KMS-11 (cell line): ENCODE data around the gene UBE3B.

Source experiments
- H2AFZ ChIP-seq: fragments of 200-600 bp; sonication (generic); 2 replicates; pipeline ENCODE4 v1.6.1; 2016; ENCODE audit warnings: antibody characterized with exemption, mixed run types, low read depth
- H3K27ac ChIP-seq: fragments of 200-600 bp; sonication (generic); 2 replicates; pipeline ENCODE4 v1.6.1; 2016; ENCODE audit warnings: mild to moderate bottlenecking, mixed run types
- H3K27me3 ChIP-seq: fragments of 200-600 bp; sonication (generic); 2 replicates; pipeline ENCODE4 v1.6.1; 2017; ENCODE audit warnings: mild to moderate bottlenecking, low read depth, mixed run types, moderate library complexity; ENCODE audit not compliant: insufficient read depth
- H3K36me3 ChIP-seq: fragments of 200-600 bp; sonication (generic); 2 replicates; pipeline ENCODE4 v1.6.1; 2017; ENCODE audit warnings: mild to moderate bottlenecking, mixed run types; ENCODE audit not compliant: insufficient read depth
- H3K4me1 ChIP-seq: fragments of 200-600 bp; sonication (generic); 2 replicates; pipeline ENCODE4 v1.6.1; 2016; ENCODE audit warnings: mild to moderate bottlenecking, low read depth, mixed run types; ENCODE audit not compliant: poor library complexity, severe bottlenecking
- H3K4me2 ChIP-seq: fragments of 200-600 bp; sonication (generic); 2 replicates; pipeline ENCODE4 v1.7.0; 2016; ENCODE audit warnings: mild to moderate bottlenecking, mixed run types
- H3K4me3 ChIP-seq: fragments of 200-600 bp; sonication (generic); IDR thresholded peaks from 2 replicates; pipeline ENCODE4 v1.6.1; 2017; ENCODE audit warnings: low read depth, low read length, mixed read lengths; ENCODE audit not compliant: insufficient read depth
- H3K79me2 ChIP-seq: fragments of 200-600 bp; sonication (generic); 2 replicates; pipeline ENCODE4 v1.6.1; 2016; ENCODE audit warnings: low read depth, mixed run types; ENCODE audit not compliant: insufficient read depth
- H3K9ac ChIP-seq: fragments of 200-600 bp; sonication (generic); 2 replicates; pipeline ENCODE4 v1.6.1; 2016; ENCODE audit warnings: mild to moderate bottlenecking, mixed run types
- H4K20me1 ChIP-seq: fragments of 200-600 bp; sonication (generic); 2 replicates; pipeline ENCODE4 v1.6.1; 2016; ENCODE audit warnings: mild to moderate bottlenecking, mixed run types; ENCODE audit not compliant: insufficient read depth
- CTCF ChIP-seq: fragments of 200-600 bp; sonication (generic); conservative IDR thresholded peaks from 2 replicates; pipeline ENCODE4 v1.6.1; 2017; ENCODE audit warnings: low read depth, mild to moderate bottlenecking, antibody characterized with exemption, low read length, moderate library complexity, mixed read lengths

UBE3B gene

GRCh38 chr12:109582636-109583035 is 105.2 kb downstream of the UBE3B start:
- no peak for TF ChIP-seq CTCF
- H3K27me3 ChIP-seq: no peaks in the 10 kb centered on the region
- H3K4me3 ChIP-seq: no peak overlapping the region
- no peaks in the 10 kb centered on the region for H3K36me3 ChIP-seq
- H3K4me1 ChIP-seq: no peaks in the 10 kb centered on the region
- no peak overlapping the region for H2AFZ ChIP-seq
- H3K4me2 ChIP-seq: no peak overlapping the region
- no peaks in the 10 kb centered on the region for H4K20me1 ChIP-seq
- H3K79me2 ChIP-seq: no peaks in the 10 kb centered on the region
- no peak overlapping the region for H3K27ac ChIP-seq
- H3K9ac ChIP-seq: no peak overlapping the region

GRCh38 chr12:109583733-109584132 is 106.3 kb downstream of the UBE3B start:
- H3K9ac ChIP-seq: no peak overlapping the region
- no peaks in the 10 kb centered on the region for H3K79me2 ChIP-seq
- H3K36me3 ChIP-seq: no peaks in the 10 kb centered on the region
- H3K4me3 ChIP-seq: no peak overlapping the region
- no peaks in the 10 kb centered on the region for H3K27me3 ChIP-seq
- no peak overlapping the region for H2AFZ ChIP-seq
- H4K20me1 ChIP-seq: no peaks in the 10 kb centered on the region
- H3K27ac ChIP-seq: no peak overlapping the region
- no peaks in the 10 kb centered on the region for H3K4me1 ChIP-seq
- no peak overlapping the region for H3K4me2 ChIP-seq
- TF ChIP-seq CTCF: no peak
